T-helper 1 cell (primary cell): Measurements from ENCODE around the gene CD2.

ENCODE experiments used
- DNase-seq, 5 donors: peaks; one replicate each; pipeline ENCODE4 v3.0.0-alpha.2; 2012 to 2020
- total RNA-seq, 4 donors: gene quantifications; one replicate each; lab custom pipeline; 2026; lab: John Stamatoyannopoulos, UW

Gene CD2
- total RNA-seq = 226 to 254 (median 241) reads per million in 4 donors

- DNase-seq = peak in 1 of 5 donors; percentile 86
These were observed at the start of gene CD2 for GRCh38 chr1:116754198-116754977. TSS of gene CD2 (plus strand) at chr1:116754430. CDS start at chr1:116754493, 63 bp downstream.

- DNase-seq = no peak
These were observed 48.1 kb upstream of the CD2 start for GRCh38 chr1:116706123-116706522.

- no peak for DNase-seq
These were observed 47.4 kb upstream of the CD2 start for GRCh38 chr1:116706841-116707240.

GRCh38 chr1:116708255-116708900 lies 45.9 kb upstream of the CD2 start:
- DNase-seq = no peak

GRCh38 chr1:116709666-116710167 lies 44.5 kb upstream of the CD2 start:
- DNase-seq = no peak

GRCh38 chr1:116710420-116711262 lies 43.6 kb upstream of the CD2 start:
- no peak for DNase-seq

GRCh38 chr1:116711263-116711840 lies 42.9 kb upstream of the CD2 start:
- DNase-seq = no peak

- DNase-seq = no peak
These were observed 41.7 kb upstream of the CD2 start for GRCh38 chr1:116712510-116712909.

GRCh38 chr1:116713474-116713873 lies 40.8 kb upstream of the CD2 start:
- no peak for DNase-seq

- no peak for DNase-seq
These were observed 37.8 kb upstream of the CD2 start for GRCh38 chr1:116716391-116716790.

GRCh38 chr1:116717318-116717717 lies 36.9 kb upstream of the CD2 start:
- DNase-seq = no peak

- no peak for DNase-seq
These were observed 33.7 kb upstream of the CD2 start for GRCh38 chr1:116720364-116721038.

- no peak for DNase-seq
These were observed 33.2 kb upstream of the CD2 start for GRCh38 chr1:116721039-116721405.

- DNase-seq = no peak
These were observed 32.7 kb upstream of the CD2 start for GRCh38 chr1:116721451-116722007.

- DNase-seq = no peak
These were observed 32.0 kb upstream of the CD2 start for GRCh38 chr1:116722016-116722838.

GRCh38 chr1:116724765-116725375 lies 29.4 kb upstream of the CD2 start:
- DNase-seq = peak; percentile 54 to 77 (median 73)

GRCh38 chr1:116725798-116726197 lies 28.4 kb upstream of the CD2 start:
- no peak for DNase-seq

- no peak for DNase-seq
These were observed 27.1 kb upstream of the CD2 start for GRCh38 chr1:116726872-116727820.

GRCh38 chr1:116731439-116731838 lies 22.8 kb upstream of the CD2 start:
- no peak for DNase-seq
